T-helper 1 cell treated with Interleukin-12 subunit alpha and Interleukin-12 subunit beta and Interleukin-4 antibody, amounts not matched to agents 30 μg/mL and 1 μg/mL, for 36 hours (primary cell): ENCODE measurements around the gene GFPT2.

Experiments
- H3K27ac Mint-ChIP-seq: one replicate; pipeline ENCODE4 v1.8.0; 2021; ENCODE audit warnings: mild to moderate bottlenecking, mixed read lengths
- H3K27me3 Mint-ChIP-seq: one replicate; pipeline ENCODE4 v1.8.0; 2021; ENCODE audit warnings: low read depth, mixed read lengths
- H3K36me3 Mint-ChIP-seq: one replicate; pipeline ENCODE4 v1.8.0; 2021; ENCODE audit warnings: low read depth, mixed read lengths
- H3K4me1 Mint-ChIP-seq: one replicate; pipeline ENCODE4 v1.8.0; 2021; ENCODE audit warnings: low read depth, mixed read lengths
- H3K4me3 Mint-ChIP-seq: one replicate; pipeline ENCODE4 v1.8.0; 2021; ENCODE audit warnings: mild to moderate bottlenecking, moderate library complexity, mixed read lengths
- H3K9me3 Mint-ChIP-seq: one replicate; pipeline ENCODE4 v1.8.0; 2021; ENCODE audit warnings: mixed read lengths

The GFPT2 gene

DNA sequence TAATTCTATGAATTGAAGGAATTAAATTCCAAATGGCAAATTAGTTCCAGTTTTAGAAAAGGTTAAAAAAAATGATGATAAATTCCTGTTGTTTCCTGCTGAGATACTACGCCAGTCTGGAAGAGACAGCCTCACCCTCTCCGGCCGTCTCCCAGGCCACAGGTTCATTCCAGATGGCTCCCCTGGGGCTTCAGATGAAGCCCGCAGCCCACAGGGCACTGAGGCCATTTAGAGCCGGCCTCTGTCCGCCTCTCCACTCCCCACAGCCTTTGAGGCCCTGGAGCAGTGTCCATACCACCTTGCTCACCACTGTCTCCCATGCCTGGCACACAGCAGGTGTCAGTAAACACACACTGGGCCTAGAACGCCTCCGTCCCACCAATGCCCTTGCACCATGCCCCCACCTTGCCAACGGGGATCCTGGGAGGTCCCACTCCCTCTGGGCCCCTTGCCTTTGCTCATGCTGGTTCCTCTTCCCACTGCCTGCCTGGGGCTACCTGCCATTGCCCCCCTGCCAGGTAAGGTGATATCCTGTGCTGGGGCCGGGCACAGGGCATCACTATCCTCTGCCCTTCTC, 26.1 kb downstream of the GFPT2 start:
- H3K36me3 Mint-ChIP-seq = no peaks in the 10 kb centered on the region
- H3K9me3 Mint-ChIP-seq = no peaks in the 10 kb centered on the region
- no peak overlapping the region for H3K4me3 Mint-ChIP-seq
- H3K27ac Mint-ChIP-seq = no peak overlapping the region
- H3K27me3 Mint-ChIP-seq = peaks cover 15% of the 10 kb centered on the region
- H3K4me1 Mint-ChIP-seq = no peaks in the 10 kb centered on the region

DNA sequence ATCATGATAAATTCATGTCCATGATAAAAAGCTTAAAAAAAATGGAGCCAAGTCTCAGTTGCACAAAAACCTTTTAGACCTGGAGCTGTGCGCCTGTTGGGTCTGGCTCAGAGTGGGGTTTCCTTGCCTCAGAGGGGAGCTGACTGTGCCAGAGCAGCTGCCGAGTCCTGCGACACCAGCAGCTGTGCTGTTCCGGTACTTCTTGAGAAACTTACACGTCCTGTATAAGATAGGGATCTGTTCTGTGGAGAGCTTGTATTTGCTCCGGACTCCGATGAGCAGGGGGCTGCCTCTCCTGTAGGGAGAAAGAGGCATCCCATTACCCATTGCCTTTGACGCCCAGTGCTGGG, 28.6 kb downstream of the GFPT2 start:
- H3K27me3 Mint-ChIP-seq = no peaks in the 10 kb centered on the region
- no peaks in the 10 kb centered on the region for H3K9me3 Mint-ChIP-seq
- H3K36me3 Mint-ChIP-seq = no peaks in the 10 kb centered on the region
- H3K27ac Mint-ChIP-seq = no peak overlapping the region
- H3K4me1 Mint-ChIP-seq = no peaks in the 10 kb centered on the region
- no peak overlapping the region for H3K4me3 Mint-ChIP-seq

DNA sequence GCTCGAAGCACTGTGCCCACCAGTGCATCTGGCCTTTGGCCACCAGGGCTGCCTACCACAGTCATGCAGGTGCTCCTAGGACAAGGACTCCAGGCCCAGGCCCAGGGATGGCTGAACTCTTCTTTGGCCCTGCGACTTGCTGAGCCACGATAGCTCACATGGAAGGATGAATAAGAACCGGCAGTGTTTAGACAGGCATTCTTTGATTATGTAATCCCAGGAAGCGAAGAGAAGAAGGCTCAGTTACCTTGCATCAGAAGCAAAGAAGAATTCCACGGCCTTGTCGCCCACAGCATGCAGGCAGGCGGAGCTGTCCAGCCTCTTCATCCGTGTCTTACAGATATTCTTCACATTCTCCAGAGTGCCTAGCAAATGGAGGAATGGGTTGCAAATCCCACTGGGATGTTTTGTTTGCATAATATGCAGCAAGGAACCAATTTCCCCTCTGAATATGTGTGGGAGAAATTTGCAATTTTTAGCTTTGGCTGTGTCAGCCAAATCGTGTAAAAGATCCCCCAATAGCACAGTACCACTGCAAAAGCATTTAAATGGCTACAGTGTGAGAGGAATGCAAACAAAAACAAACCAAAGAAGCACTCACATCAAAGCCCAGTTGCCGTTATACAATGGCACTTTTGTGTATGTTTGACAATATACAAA, 29.1 kb downstream of the GFPT2 start:
- no peaks in the 10 kb centered on the region for H3K9me3 Mint-ChIP-seq
- no peak overlapping the region for H3K27ac Mint-ChIP-seq
- H3K4me3 Mint-ChIP-seq = no peak overlapping the region
- H3K27me3 Mint-ChIP-seq = no peaks in the 10 kb centered on the region
- no peaks in the 10 kb centered on the region for H3K4me1 Mint-ChIP-seq
- no peaks in the 10 kb centered on the region for H3K36me3 Mint-ChIP-seq

DNA sequence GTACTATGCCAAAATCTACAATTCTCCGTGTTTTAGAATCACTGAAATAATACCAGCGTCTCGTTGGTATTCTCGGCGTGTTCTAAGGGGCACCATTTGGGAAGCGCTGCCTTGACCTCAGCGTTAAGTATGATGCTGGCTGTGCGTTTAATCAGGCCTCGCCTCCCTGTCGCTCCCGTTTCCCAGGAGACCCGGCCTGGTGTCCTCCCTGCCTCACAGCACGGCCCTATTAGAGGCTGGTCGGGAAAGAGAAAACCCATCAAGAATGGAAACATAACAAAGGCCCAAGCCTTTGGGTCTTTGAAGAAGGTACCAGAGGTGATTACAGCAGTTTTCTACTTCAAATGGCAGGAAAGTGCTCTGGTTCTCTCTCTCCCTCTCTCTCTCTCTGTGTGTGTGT, 30.0 kb downstream of the GFPT2 start:
- H3K27ac Mint-ChIP-seq = no peak overlapping the region
- H3K9me3 Mint-ChIP-seq = no peaks in the 10 kb centered on the region
- no peaks in the 10 kb centered on the region for H3K27me3 Mint-ChIP-seq
- H3K4me3 Mint-ChIP-seq = no peak overlapping the region
- H3K36me3 Mint-ChIP-seq = no peaks in the 10 kb centered on the region
- no peaks in the 10 kb centered on the region for H3K4me1 Mint-ChIP-seq

DNA sequence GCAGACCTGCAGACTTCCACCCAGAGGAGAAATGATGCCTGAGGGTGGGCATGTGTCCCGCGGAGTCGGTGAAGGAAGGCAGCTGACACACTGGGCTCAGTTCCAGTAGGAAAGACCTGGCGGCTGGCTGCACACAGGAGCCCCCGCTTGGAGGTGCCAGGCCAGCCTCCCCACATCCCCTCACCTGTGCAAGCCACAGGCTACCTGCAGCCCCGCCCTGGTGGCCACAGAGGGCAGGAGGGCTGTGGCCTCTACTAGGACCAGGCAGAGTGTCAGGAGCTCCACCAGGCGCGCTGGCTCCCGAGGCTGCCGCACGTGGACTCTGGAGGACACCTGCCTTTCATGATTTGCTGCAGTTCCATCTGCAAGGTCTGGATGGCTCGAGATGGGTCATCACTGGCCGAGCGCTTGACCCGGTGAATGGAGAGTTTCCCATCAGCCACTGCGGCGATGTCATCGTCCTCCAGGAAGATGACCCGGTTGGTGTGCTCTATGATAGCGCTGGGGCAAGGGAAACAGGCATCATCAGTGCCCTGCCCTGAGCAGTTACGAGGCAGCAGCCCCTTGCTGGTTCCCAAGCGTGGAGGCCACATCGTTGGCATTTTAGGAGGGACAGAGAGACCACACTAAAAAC, 34.6 kb downstream of the GFPT2 start:
- Mint-ChIP-seq H3K4me1 (no peaks in the 10 kb centered on the region), H3K9me3 (no peaks in the 10 kb centered on the region), H3K36me3 (no peaks in the 10 kb centered on the region), H3K27me3 (no peaks in the 10 kb centered on the region), H3K27ac (no peak overlapping the region), H3K4me3 (no peak overlapping the region)

DNA sequence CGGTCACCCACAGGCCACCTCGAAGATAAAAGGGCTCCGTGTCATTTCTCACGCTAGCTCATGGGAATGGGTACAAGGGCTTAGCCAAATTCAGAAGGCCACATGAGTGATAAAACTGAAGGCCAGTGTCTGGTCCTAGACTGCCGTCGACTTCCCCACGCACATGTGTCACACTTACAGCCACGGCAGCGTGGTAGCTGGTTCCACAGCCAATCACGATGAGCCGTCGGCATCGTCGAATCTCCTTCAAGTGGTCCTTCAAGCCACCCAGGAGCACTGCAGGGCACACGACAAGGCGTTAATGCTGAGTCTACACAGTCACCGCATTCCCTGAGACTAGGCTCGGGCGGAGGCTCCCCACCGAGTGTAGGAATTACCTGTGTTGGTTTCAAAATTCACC, 36.5 kb downstream of the GFPT2 start:
- H3K27ac Mint-ChIP-seq = no peak overlapping the region
- no peaks in the 10 kb centered on the region for H3K36me3 Mint-ChIP-seq
- H3K27me3 Mint-ChIP-seq = no peaks in the 10 kb centered on the region
- H3K9me3 Mint-ChIP-seq = no peaks in the 10 kb centered on the region
- H3K4me3 Mint-ChIP-seq = no peak overlapping the region
- H3K4me1 Mint-ChIP-seq = no peaks in the 10 kb centered on the region

GRCh38 chr5:180315762-180316212, 37.3 kb downstream of the GFPT2 start:
- no peaks in the 10 kb centered on the region for H3K4me1 Mint-ChIP-seq
- H3K27ac Mint-ChIP-seq = no peak overlapping the region

GRCh38 chr5:180313677-180314505, 39.2 kb downstream of the GFPT2 start:
- no peak overlapping the region for H3K27ac Mint-ChIP-seq
- no peaks in the 10 kb centered on the region for H3K36me3 Mint-ChIP-seq
- no peaks in the 10 kb centered on the region for H3K9me3 Mint-ChIP-seq
- H3K4me1 Mint-ChIP-seq = no peaks in the 10 kb centered on the region
- no peak overlapping the region for H3K4me3 Mint-ChIP-seq
- no peaks in the 10 kb centered on the region for H3K27me3 Mint-ChIP-seq

More at GRCh38 chr5:180315762-180316212, 37.3 kb downstream of the GFPT2 start:
- H3K9me3 Mint-ChIP-seq = no peaks in the 10 kb centered on the region
- H3K36me3 Mint-ChIP-seq = no peaks in the 10 kb centered on the region
- no peaks in the 10 kb centered on the region for H3K27me3 Mint-ChIP-seq
- no peak overlapping the region for H3K4me3 Mint-ChIP-seq

DNA sequence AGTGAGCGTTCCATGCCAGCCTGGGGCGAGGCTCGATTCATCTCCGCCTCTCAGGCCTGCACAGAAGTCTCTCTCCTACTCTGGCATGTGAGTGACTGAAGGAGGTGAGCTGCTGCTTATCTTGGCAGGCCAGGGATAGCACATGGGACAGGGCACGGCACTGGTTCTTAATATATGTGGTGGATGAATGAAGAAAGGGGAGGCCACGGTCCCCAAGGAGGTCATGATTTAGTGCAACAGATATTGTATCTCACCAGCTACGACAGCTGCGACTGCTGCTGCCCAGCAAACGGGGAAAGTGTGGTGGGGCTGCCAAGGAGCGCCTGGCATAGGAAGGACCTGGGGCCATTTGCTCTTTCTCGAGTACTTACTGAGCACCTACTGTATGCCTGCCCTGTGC, 41.9 kb downstream of the GFPT2 start:
- Mint-ChIP-seq H3K4me3 (no peak overlapping the region), H3K9me3 (no peaks in the 10 kb centered on the region), H3K36me3 (no peaks in the 10 kb centered on the region), H3K27ac (no peak overlapping the region), H3K4me1 (no peaks in the 10 kb centered on the region), H3K27me3 (no peaks in the 10 kb centered on the region)

DNA sequence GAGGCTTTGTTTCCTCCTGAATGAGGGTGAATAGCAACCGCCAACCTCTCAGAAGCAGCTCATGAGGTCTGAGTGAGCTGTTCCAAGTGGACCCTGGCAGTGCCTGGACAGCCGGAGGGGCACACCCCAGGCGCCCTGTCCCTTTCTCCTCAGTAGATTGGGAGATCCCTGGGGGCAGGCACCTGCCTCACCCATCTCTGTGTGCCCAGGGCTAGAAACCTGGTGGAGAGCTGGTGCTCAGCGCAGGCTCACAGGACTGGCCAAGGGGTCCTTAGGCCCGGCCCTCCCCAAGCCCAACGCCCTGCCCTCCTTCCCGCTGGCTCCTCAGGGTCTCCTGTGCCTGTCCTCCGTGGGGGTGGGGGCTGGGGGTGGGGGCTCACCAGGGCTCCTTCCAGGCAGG, 46.3 kb downstream of the GFPT2 start:
- H3K9me3 Mint-ChIP-seq = no peaks in the 10 kb centered on the region
- H3K27ac Mint-ChIP-seq = no peak overlapping the region
- no peak overlapping the region for H3K4me3 Mint-ChIP-seq
- H3K4me1 Mint-ChIP-seq = no peaks in the 10 kb centered on the region
- no peaks in the 10 kb centered on the region for H3K36me3 Mint-ChIP-seq
- H3K27me3 Mint-ChIP-seq = no peaks in the 10 kb centered on the region

GRCh38 chr5:180305481-180305880, 47.7 kb downstream of the GFPT2 start:
- Mint-ChIP-seq H3K27ac (no peak overlapping the region), H3K9me3 (no peaks in the 10 kb centered on the region), H3K4me1 (no peaks in the 10 kb centered on the region), H3K4me3 (no peak overlapping the region), H3K27me3 (no peaks in the 10 kb centered on the region), H3K36me3 (no peaks in the 10 kb centered on the region)

- Mint-ChIP-seq H3K27ac (no peak overlapping the region), H3K9me3 (no peaks in the 10 kb centered on the region), H3K27me3 (no peaks in the 10 kb centered on the region), H3K36me3 (no peaks in the 10 kb centered on the region), H3K4me3 (no peak overlapping the region), H3K4me1 (no peaks in the 10 kb centered on the region)
Measured at GRCh38 chr5:180304431-180305375, 48.4 kb downstream of the GFPT2 start.

DNA sequence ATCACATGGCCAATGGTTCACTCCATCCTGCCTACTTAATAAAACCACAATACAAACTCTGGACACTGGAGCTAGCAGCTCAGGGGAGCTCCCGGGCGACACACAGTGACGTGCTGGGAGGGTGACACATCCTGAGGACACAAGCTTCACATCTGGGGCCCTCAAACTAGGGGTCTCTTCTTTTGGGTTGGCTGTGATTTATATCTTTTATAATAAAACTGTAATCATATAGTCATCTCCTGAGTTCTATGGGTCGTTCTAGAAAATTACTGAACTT, 49.2 kb downstream of the GFPT2 start:
- no peaks in the 10 kb centered on the region for H3K36me3 Mint-ChIP-seq
- H3K27ac Mint-ChIP-seq = no peak overlapping the region
- H3K9me3 Mint-ChIP-seq = no peaks in the 10 kb centered on the region
- no peaks in the 10 kb centered on the region for H3K27me3 Mint-ChIP-seq
- no peaks in the 10 kb centered on the region for H3K4me1 Mint-ChIP-seq
- no peak overlapping the region for H3K4me3 Mint-ChIP-seq
